Hepatocyte (in vitro differentiated cells): ENCODE results near the gene CLIC3.

ENCODE experiments used
- EZH2 ChIP-seq: fragments of 200-600 bp; sonication (generic); IDR thresholded peaks from 2 replicates; pipeline ENCODE4 v1.6.1; 2016; ENCODE audit warnings: antibody characterized with exemption, mild to moderate bottlenecking, borderline replicate concordance
- EZH2phosphoT487 ChIP-seq: fragments of 200-600 bp; sonication (generic); IDR thresholded peaks from one replicate; pipeline ENCODE4 v1.6.1; 2018; ENCODE audit warnings: antibody characterized with exemption, mild to moderate bottlenecking, low read depth, moderate library complexity; ENCODE audit not compliant: unreplicated experiment, severe bottlenecking
- TF ChIP-seq, protein P1 (sequence below): fragments of 200-600 bp; sonication (generic); IDR thresholded peaks from 2 replicates; pipeline ENCODE4 v1.5.1; 2016; ENCODE audit warnings: antibody characterized with exemption, mild to moderate bottlenecking; ENCODE audit not compliant: poor library complexity

- TF ChIP-seq, protein P1, sequence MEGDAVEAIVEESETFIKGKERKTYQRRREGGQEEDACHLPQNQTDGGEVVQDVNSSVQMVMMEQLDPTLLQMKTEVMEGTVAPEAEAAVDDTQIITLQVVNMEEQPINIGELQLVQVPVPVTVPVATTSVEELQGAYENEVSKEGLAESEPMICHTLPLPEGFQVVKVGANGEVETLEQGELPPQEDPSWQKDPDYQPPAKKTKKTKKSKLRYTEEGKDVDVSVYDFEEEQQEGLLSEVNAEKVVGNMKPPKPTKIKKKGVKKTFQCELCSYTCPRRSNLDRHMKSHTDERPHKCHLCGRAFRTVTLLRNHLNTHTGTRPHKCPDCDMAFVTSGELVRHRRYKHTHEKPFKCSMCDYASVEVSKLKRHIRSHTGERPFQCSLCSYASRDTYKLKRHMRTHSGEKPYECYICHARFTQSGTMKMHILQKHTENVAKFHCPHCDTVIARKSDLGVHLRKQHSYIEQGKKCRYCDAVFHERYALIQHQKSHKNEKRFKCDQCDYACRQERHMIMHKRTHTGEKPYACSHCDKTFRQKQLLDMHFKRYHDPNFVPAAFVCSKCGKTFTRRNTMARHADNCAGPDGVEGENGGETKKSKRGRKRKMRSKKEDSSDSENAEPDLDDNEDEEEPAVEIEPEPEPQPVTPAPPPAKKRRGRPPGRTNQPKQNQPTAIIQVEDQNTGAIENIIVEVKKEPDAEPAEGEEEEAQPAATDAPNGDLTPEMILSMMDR = no peak
- no peak for TF ChIP-seq EZH2
- no peak for TF ChIP-seq EZH2phosphoT487
These were observed 33.6 kb upstream of the CLIC3 start for GRCh38 chr9:137030006-137030405.
